AG09319 (cell line): ENCODE measurements around the gene SRCIN1.
"Not testable (repeated sequence)": the region's sequence is repeated elsewhere in the genome, so short reads cannot be mapped to it uniquely, and the experiment has no call there.

Experiments used
- DNase-seq: peaks from one replicate; pipeline ENCODE4 v3.0.0-alpha.2; 2010; ENCODE audit warnings: low read depth; ENCODE audit errors: extremely low read depth
- CTCF ChIP-seq: IDR thresholded peaks from 2 replicates; pipeline ENCODE4 v1.5.1; 2011; ENCODE audit warnings: low read depth, mild to moderate bottlenecking, inconsistent platforms, low read length, moderate library complexity

The SRCIN1 gene

GRCh38 chr17:38605841-38606645 lies at the start of gene SRCIN1:
TSS of gene SRCIN1 (minus strand) at chr17:38605952. CDS start at chr17:38605705, 247 bp downstream.
- DNase-seq, result no peak

GRCh38 chr17:38654411-38655398 lies 49.0 kb upstream of the SRCIN1 start:
- TF ChIP-seq CTCF, result no peak
- no peak for DNase-seq

More at GRCh38 chr17:38605841-38606645, at the start of gene SRCIN1:
- peak; percentile 53 for TF ChIP-seq CTCF

GRCh38 chr17:38653679-38654078 lies 47.9 kb upstream of the SRCIN1 start:
- no peak for TF ChIP-seq CTCF
- DNase-seq, result no peak

GRCh38 chr17:38653230-38653629 lies 47.5 kb upstream of the SRCIN1 start:
- DNase-seq, result no peak
- TF ChIP-seq CTCF, result no peak

- not testable (repeated sequence) for DNase-seq
Measured at GRCh38 chr17:38650653-38651173, 45.0 kb upstream of the SRCIN1 start.

- no peak for TF ChIP-seq CTCF
- no peak for DNase-seq
Measured at GRCh38 chr17:38637951-38638350, 32.2 kb upstream of the SRCIN1 start.

- no peak for DNase-seq
- TF ChIP-seq CTCF, result no peak
Measured at GRCh38 chr17:38636054-38636453, 30.3 kb upstream of the SRCIN1 start.
